Aorta (tissue), 5 donors: Measurements from ENCODE around the gene ZDHHC8. TPM values are rescaled to one million over a fixed set of nuclear protein-coding genes. Genes with fewer than 3 reads are reported as not detected.

Experiments
- ATAC-seq: fragments of 200-7000 bp; cut with Tn5 transposase; one replicate; pipeline ENCODE4 v1.9.1; 2022; ENCODE audit warnings: moderate library complexity; ENCODE audit not compliant: low FRiP score
- DNase-seq, 2 donors: peaks; one replicate each; pipeline ENCODE4 v3.0.0-alpha.2; 2020
- H3K27ac ChIP-seq, 2 donors: one replicate each; pipeline ENCODE4 v1.5.1; 2013; ENCODE audit warnings: low read length in 2 of 2, mild to moderate bottlenecking in 2 of 2, moderate library complexity in 2 of 2, control low read depth in 1 of 2, inconsistent platforms in 1 of 2, low read depth in 1 of 2
- H3K27me3 ChIP-seq, 2 donors: one replicate each; pipeline ENCODE4 v1.6.1; 2013; ENCODE audit warnings: control low read depth in 1 of 2, low read length in 1 of 2, mild to moderate bottlenecking in 1 of 2, moderate library complexity in 1 of 2; ENCODE audit not compliant: insufficient read depth in 2 of 2, control insufficient read depth in 1 of 2
- H3K36me3 ChIP-seq, 2 donors: one replicate each; pipeline ENCODE4 v1.6.1; 2013; ENCODE audit warnings: control low read depth in 1 of 2, low read length in 1 of 2, mild to moderate bottlenecking in 1 of 2; ENCODE audit not compliant: insufficient read depth in 2 of 2, control insufficient read depth in 1 of 2
- H3K4me1 ChIP-seq, 2 donors: one replicate each; pipeline ENCODE4 v1.6.1; 2013; ENCODE audit warnings: low read length in 2 of 2, control low read depth in 1 of 2, mild to moderate bottlenecking in 1 of 2, moderate library complexity in 1 of 2; ENCODE audit not compliant: insufficient read depth in 2 of 2, control insufficient read depth in 1 of 2
- H3K4me3 ChIP-seq, 2 donors: one replicate each; pipeline ENCODE4 v1.5.1; 2013; ENCODE audit warnings: low read length in 2 of 2, control low read depth in 1 of 2, mild to moderate bottlenecking in 1 of 2
- H3K9me3 ChIP-seq: one replicate; pipeline ENCODE4 v1.6.1; 2013; ENCODE audit warnings: mild to moderate bottlenecking, low read length; ENCODE audit not compliant: control insufficient read depth
- whole genome bisulfite sequencing, 2 donors: extraction: QIAGEN DNeasy Blood & Tissue Kit; methylation state at CpG; one replicate each; pipeline ENCODE4 v1.1.7; 2013; 5-methylcytosine and 5-hydroxymethylcytosine counted together
- intact Hi-C, 2 donors: fragments of 100-400 bp; cut with DNase I; formaldehyde crosslinking; loops; one replicate each; pipeline versions ENCODE4 v1.14.2 to v1.15.0; 2022
- polyA plus RNA-seq, 2 donors: library from polyadenylated mRNA; stranded (reverse); fragments of 200-250 nt; gene quantifications; one replicate each; pipeline ENCODE4 v1.2.3, GENCODE V29; 2013
- total RNA-seq, 2 donors: library from RNA; stranded (reverse); fragmentation: NEBNext Ultra II Directional; extraction: Animal tissue kit (Norgen Biotek cat#: 25700); gene quantifications; one replicate each; pipeline ENCODE4 v1.2.1, GENCODE V29; 2021
- donor health status: healthy with polysubstance abuse.
- donor health status: Bipolar disorder and iron deficiency.
- donor health status: DM: no; HTN: no; CAD: no.
- donor health status: DM: no; HTN: no; CAD: no.
- donor health status: DM: yes; HTN: yes; CAD: no.

Gene ZDHHC8
- total and polyA plus RNA-seq, 4 donors, result 6.3 to 71.9 (median 46.5) TPM

- Histone ChIP-seq H3K27me3 (no peaks in the 10 kb centered on the region), H3K4me1 (no peaks in the 10 kb centered on the region), H3K9me3 (no peaks in the 10 kb centered on the region), H3K36me3 (peaks cover 0 to 3% of the 10 kb centered on the region in 2 donors), H3K27ac (no peak overlapping the region), H3K4me3 (no peak overlapping the region)
- intact Hi-C loops, result no loop called here
- DNase-seq (no peak), ATAC-seq (no peak)
- WGBS, 2 donors, result 88 to 89% methylated on average over 11 of the region's 11 CpGs
Observed at GRCh38 chr22:20124083-20124787, 7.4 kb upstream of the ZDHHC8 start.

- no peaks in the 10 kb centered on the region for H3K4me1 ChIP-seq
- H3K36me3 ChIP-seq, result peaks cover 0 to 3% of the 10 kb centered on the region in 2 donors
- H3K9me3 ChIP-seq, result no peaks in the 10 kb centered on the region
- no peak overlapping the region for H3K4me3 ChIP-seq
- no peak overlapping the region for H3K27ac ChIP-seq
- intact Hi-C loops, result no loop called here
- WGBS, 2 donors, result 85 to 88% methylated on average over 32 of the region's 32 CpGs
- no peak for DNase-seq
- no peaks in the 10 kb centered on the region for H3K27me3 ChIP-seq
- no peak for ATAC-seq
Observed at GRCh38 chr22:20125201-20126174, 6.1 kb upstream of the ZDHHC8 start.

GRCh38 chr22:20126284-20127029, 5.1 kb upstream of the ZDHHC8 start:
- H3K9me3 ChIP-seq, result no peaks in the 10 kb centered on the region
- 81 to 82% methylated on average over 19 of the region's 19 CpGs for WGBS, 2 donors
- DNase-seq (no peak), ATAC-seq (no peak)
- intact Hi-C loops, result no loop called here
- H3K27ac ChIP-seq, result no peak overlapping the region
- peaks cover 0 to 3% of the 10 kb centered on the region in 2 donors for H3K36me3 ChIP-seq
- H3K4me1 ChIP-seq, result no peaks in the 10 kb centered on the region
- no peaks in the 10 kb centered on the region for H3K27me3 ChIP-seq
- H3K4me3 ChIP-seq, result no peak overlapping the region

- H3K9me3 ChIP-seq, result no peaks in the 10 kb centered on the region
- intact Hi-C loops, result no loop called here
- H3K36me3 ChIP-seq, result peaks cover 0 to under 1% of the 10 kb centered on the region in 2 donors
- ATAC-seq, result no peak
- H3K27me3 ChIP-seq, result no peaks in the 10 kb centered on the region
- no peak for DNase-seq
- WGBS, 2 donors, result 83 to 84% methylated on average over 15 of the region's 15 CpGs
- H3K4me3 ChIP-seq, result no peak overlapping the region
- H3K27ac ChIP-seq, result no peak overlapping the region
- H3K4me1 ChIP-seq, result no peaks in the 10 kb centered on the region
Observed at GRCh38 chr22:20127318-20127868, 4.2 kb upstream of the ZDHHC8 start.

- intact Hi-C loops, result no loop called here
- 71 to 72% methylated on average over 17 of the region's 17 CpGs for WGBS, 2 donors
- Histone ChIP-seq H3K4me3 (no peak overlapping the region), H3K27ac (no peak overlapping the region), H3K36me3 (no peaks in the 10 kb centered on the region), H3K27me3 (no peaks in the 10 kb centered on the region), H3K4me1 (no peaks in the 10 kb centered on the region), H3K9me3 (no peaks in the 10 kb centered on the region)
- ATAC-seq, result no peak
- no peak for DNase-seq
Observed at GRCh38 chr22:20127869-20128618, 3.6 kb upstream of the ZDHHC8 start.

- Histone ChIP-seq H3K27me3 (no peaks in the 10 kb centered on the region), H3K4me3 (no peak overlapping the region), H3K36me3 (no peaks in the 10 kb centered on the region), H3K4me1 (no peaks in the 10 kb centered on the region), H3K9me3 (no peaks in the 10 kb centered on the region), H3K27ac (no peak overlapping the region)
- 36 to 46% methylated on average over 2 of the region's 2 CpGs for WGBS, 2 donors
- DNase-seq, result no peak
- intact Hi-C loops, result no loop called here
- no peak for ATAC-seq
Observed at GRCh38 chr22:20128619-20128901, 3.0 kb upstream of the ZDHHC8 start.

GRCh38 chr22:20128902-20129746, 2.5 kb upstream of the ZDHHC8 start:
- H3K9me3 ChIP-seq, result no peaks in the 10 kb centered on the region
- H3K4me1 ChIP-seq, result no peaks in the 10 kb centered on the region
- ATAC-seq (no peak), DNase-seq (no peak)
- H3K27me3 ChIP-seq, result no peaks in the 10 kb centered on the region
- intact Hi-C loops, result no loop called here
- no peaks in the 10 kb centered on the region for H3K36me3 ChIP-seq
- no peak overlapping the region for H3K4me3 ChIP-seq
- H3K27ac ChIP-seq, result no peak overlapping the region
- 23 to 30% methylated on average over 18 of the region's 18 CpGs for WGBS, 2 donors
